ENCODE data around the gene FGGY. TPM values are rescaled to one million over a fixed set of nuclear protein-coding genes. Genes with fewer than 3 reads are reported as not detected.

FGGY gene
- total RNA-seq, 1 experiment from 2014 or later, result 14.6 TPM

GRCh38 chr1:59474496-59474895 lies 177.6 kb downstream of the FGGY start:
- no peak for DNase-seq
- no peak overlapping the region for H3K18ac ChIP-seq (ENCODE audit: insufficient read length, low read depth, low read length)
- Mint-ChIP-seq H3K36me3 (ENCODE audit: insufficient read depth in 1 of 3, low read depth in 3 of 3) (peaks cover 5 to 19% (median 6%) of the 10 kb centered on the region in 3 experiments; a peak in 6 of 7 replicates), H3K27ac (no peak overlapping the region), H3K27me3 (ENCODE audit: low read depth) (no peaks in the 10 kb centered on the region), H3K4me3 (no peak overlapping the region), H3K9me3 (peaks cover 6 to 8% of the 10 kb centered on the region in 2 experiments; a peak in 4 of 5 replicates), H3K4me1 (0 out of 4 replicates have a peak, but pooled peaks cover 0 to 6% of the 10 kb centered on the region in 2 experiments)
- no peak overlapping the region for H3K23ac ChIP-seq (ENCODE audit: insufficient read length, low read depth, low read length)
- H3K4me1 ChIP-seq (ENCODE audit: insufficient read depth, low read length), result no peaks in the 10 kb centered on the region
- no peak overlapping the region for H2AFZ ChIP-seq (ENCODE audit: low read length)
- no peak overlapping the region for H3K4ac ChIP-seq (ENCODE audit: low read depth, low read length)
- no peak overlapping the region for H2BK15ac ChIP-seq (ENCODE audit: low read depth, low read length)
- no peak overlapping the region for H3K9ac ChIP-seq (ENCODE audit: extremely low read depth, insufficient read length, low read length)
- H3K9me3 ChIP-seq (ENCODE audit: control insufficient read depth, low read depth, low read length), result no peaks in the 10 kb centered on the region
- no peak overlapping the region for H2BK20ac ChIP-seq (ENCODE audit: low read depth, low read length, poor library complexity, severe bottlenecking)
- no peak overlapping the region for H3T11ph ChIP-seq (ENCODE audit: low read length)
- H3K27me3 ChIP-seq (ENCODE audit: insufficient read depth, low read length), result no peaks in the 10 kb centered on the region
- no peak overlapping the region for H2AK5ac ChIP-seq (ENCODE audit: insufficient read length, low read length)
- H3K79me2 ChIP-seq (ENCODE audit: insufficient read depth, low read length), result no peaks in the 10 kb centered on the region
- H2BK12ac ChIP-seq (ENCODE audit: insufficient read length, low read depth, low read length), result no peak overlapping the region
- no peak overlapping the region for H4K8ac ChIP-seq (replicated peaks; ENCODE audit: insufficient read length, low read depth, low read length)
- no CpG with 5 or more reads among the region's 2 CpGs for WGBS (ENCODE audit: extremely low coverage, insufficient read length, low lambda C conversion rate)
- no peak overlapping the region for H3K56ac ChIP-seq (ENCODE audit: insufficient read length, low read depth, low read length)
- H3K27ac ChIP-seq (ENCODE audit: insufficient read length, low read depth, low read length), result no peak overlapping the region
- no peak overlapping the region for H3K4me2 ChIP-seq (ENCODE audit: insufficient read depth, insufficient read length, low read length)
- H3K14ac ChIP-seq (ENCODE audit: insufficient read depth, low read length), result no peak overlapping the region
- H3K79me1 ChIP-seq (ENCODE audit: insufficient read depth, low read depth, low read length, poor library complexity, severe bottlenecking), result no peaks in the 10 kb centered on the region
- no peak overlapping the region for H2BK120ac ChIP-seq (ENCODE audit: low read depth, low read length, poor library complexity, severe bottlenecking)
- no peak overlapping the region for H2BK5ac ChIP-seq (ENCODE audit: insufficient read length, low read length)
- no peaks in the 10 kb centered on the region for H3K23me2 ChIP-seq (ENCODE audit: insufficient read length, low read depth, low read length, poor library complexity, severe bottlenecking)
- no peaks in the 10 kb centered on the region for H4K20me1 ChIP-seq (ENCODE audit: control insufficient read depth, insufficient read depth, insufficient read length)
- no peak overlapping the region for H4K5ac ChIP-seq (ENCODE audit: insufficient read length, low read depth, low read length)
- TF ChIP-seq CTCF (conservative IDR thresholded peaks at IDR 0.05), result no peak
- no peak overlapping the region for H4K91ac ChIP-seq (ENCODE audit: insufficient read length, low read depth, low read length)
